Stimulated activated CD4-positive, alpha-beta T cell treated with anti-CD3 and anti-CD28 coated beads, Interleukin-4, amount 100 ng/mL, for 48 hours (primary cell): Measurements from ENCODE around the gene SLAIN1.
A peak's percentile ranks its signal among the peaks of the same experiment; 100 is the strongest.
"Not testable (repeated sequence)": the region's sequence is repeated elsewhere in the genome, so short reads cannot be mapped to it uniquely, and the experiment has no call there.

Source experiments
- DNase-seq, 2 donors: peaks; one replicate each; pipeline ENCODE4 v3.0.0-alpha.2; 2020; ENCODE audit warnings: low read depth in 2 of 2

The SLAIN1 gene

GRCh38 chr13:77697217-77698103, at the start of gene SLAIN1:
TSS of gene SLAIN1 (plus strand) at chr13:77697687. CDS start at chr13:77697914, 227 bp downstream.
- DNase-seq, result peak; percentile 62 to 71

- no peak for DNase-seq
Measured at GRCh38 chr13:77650409-77650808, 47.1 kb upstream of the SLAIN1 start.

- DNase-seq, result no peak
Measured at GRCh38 chr13:77653301-77653700, 44.2 kb upstream of the SLAIN1 start.

- not testable (repeated sequence) for DNase-seq
Measured at GRCh38 chr13:77660016-77660415, 37.5 kb upstream of the SLAIN1 start.

- no peak for DNase-seq
Measured at GRCh38 chr13:77660841-77661250, 36.6 kb upstream of the SLAIN1 start.

GRCh38 chr13:77662301-77662700, 35.2 kb upstream of the SLAIN1 start:
- not testable (repeated sequence) for DNase-seq

GRCh38 chr13:77662831-77663230, 34.7 kb upstream of the SLAIN1 start:
- DNase-seq, result not testable (repeated sequence)

- no peak for DNase-seq
Measured at GRCh38 chr13:77674852-77675251, 22.6 kb upstream of the SLAIN1 start.

- no peak for DNase-seq
Measured at GRCh38 chr13:77678691-77679235, 18.7 kb upstream of the SLAIN1 start.

GRCh38 chr13:77687799-77688198, 9.7 kb upstream of the SLAIN1 start:
- DNase-seq, result no peak

GRCh38 chr13:77691871-77692270, 5.6 kb upstream of the SLAIN1 start:
- DNase-seq, result no peak

GRCh38 chr13:77692746-77693448, 4.6 kb upstream of the SLAIN1 start:
- DNase-seq, result no peak

- no peak for DNase-seq
Measured at GRCh38 chr13:77693449-77693940, 4.0 kb upstream of the SLAIN1 start.

- DNase-seq, result no peak
Measured at GRCh38 chr13:77696006-77696878, 1.2 kb upstream of the SLAIN1 start.

- DNase-seq, result no peak
Measured at GRCh38 chr13:77696879-77697216, 639 bp upstream of the SLAIN1 start.

GRCh38 chr13:77698201-77699058, 943 bp downstream of the SLAIN1 start:
- peak in 1 of 2 donors; percentile 37 for DNase-seq

- no peak for DNase-seq
Measured at GRCh38 chr13:77699059-77699680, 1.7 kb downstream of the SLAIN1 start.

GRCh38 chr13:77701305-77701704, 3.8 kb downstream of the SLAIN1 start:
- no peak for DNase-seq

- no peak for DNase-seq
Measured at GRCh38 chr13:77702366-77702765, 4.9 kb downstream of the SLAIN1 start.

GRCh38 chr13:77703408-77703807, 5.9 kb downstream of the SLAIN1 start:
- no peak for DNase-seq
